ENCODE data around the gene APEH. TPM values are rescaled to one million over a fixed set of nuclear protein-coding genes. Genes with fewer than 3 reads are reported as not detected.

The APEH gene
- total RNA-seq, 2 donors from 2014 or later, result 153 to 182 TPM

DNA sequence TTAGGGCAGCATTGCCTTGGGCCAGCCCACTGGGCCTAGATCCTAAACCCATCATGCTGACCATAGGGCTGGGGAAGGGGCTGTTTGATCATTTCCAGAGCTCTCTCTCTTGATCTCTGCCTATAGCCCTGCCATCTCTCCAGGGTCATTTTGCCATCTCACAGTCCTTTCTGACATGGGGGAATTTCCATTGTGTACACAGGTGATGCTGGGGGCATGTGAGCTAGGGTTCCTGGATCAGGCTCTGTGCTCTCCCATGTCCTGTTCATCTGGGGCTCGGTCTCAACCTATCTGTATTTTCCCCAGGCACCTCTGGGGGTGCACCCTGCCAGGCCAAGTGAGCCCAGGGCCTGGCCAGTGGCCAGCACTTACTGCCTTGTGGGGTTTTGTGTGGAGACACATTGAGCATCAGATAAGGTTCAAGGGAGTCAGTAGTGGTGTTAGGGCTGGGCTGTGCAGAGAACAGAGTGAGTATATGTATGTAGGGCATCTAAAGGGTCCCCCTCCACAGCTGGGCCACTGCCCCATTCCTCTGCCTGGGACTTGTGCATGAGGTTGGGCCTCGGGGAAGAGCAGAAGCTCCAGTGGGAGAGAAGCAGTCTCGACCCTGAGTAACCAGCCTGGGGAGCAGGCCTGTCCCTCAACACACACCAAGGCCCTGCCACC is 25.7 kb upstream of the APEH start:
- ATAC-seq, result no peak
- no peak for DNase-seq
- intact Hi-C loops (cut with DNase I, micrococcal nuclease), result no loop called here

DNA sequence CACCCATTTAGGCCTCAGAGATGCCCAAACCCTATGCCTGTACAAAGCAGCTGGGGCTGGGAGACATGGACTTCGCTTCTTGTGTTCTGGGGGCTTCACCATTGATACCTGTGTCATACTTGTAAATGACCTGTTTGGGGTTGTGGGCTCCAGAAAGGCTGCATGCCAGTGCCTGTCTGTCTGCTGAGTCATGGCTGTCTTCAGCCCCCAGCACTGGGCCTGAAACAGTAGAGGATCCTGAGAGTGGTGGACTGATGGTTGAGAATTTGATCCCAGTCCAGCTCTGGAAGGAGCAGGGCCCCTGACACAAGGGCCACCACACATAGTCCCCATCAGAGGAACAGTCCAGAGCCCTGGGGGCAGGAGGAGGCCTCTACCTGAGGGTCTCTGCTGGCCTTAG is 24.6 kb upstream of the APEH start:
- DNase-seq (no peak), ATAC-seq (no peak)
- intact Hi-C loops (cut with DNase I, micrococcal nuclease), result no loop called here

DNA sequence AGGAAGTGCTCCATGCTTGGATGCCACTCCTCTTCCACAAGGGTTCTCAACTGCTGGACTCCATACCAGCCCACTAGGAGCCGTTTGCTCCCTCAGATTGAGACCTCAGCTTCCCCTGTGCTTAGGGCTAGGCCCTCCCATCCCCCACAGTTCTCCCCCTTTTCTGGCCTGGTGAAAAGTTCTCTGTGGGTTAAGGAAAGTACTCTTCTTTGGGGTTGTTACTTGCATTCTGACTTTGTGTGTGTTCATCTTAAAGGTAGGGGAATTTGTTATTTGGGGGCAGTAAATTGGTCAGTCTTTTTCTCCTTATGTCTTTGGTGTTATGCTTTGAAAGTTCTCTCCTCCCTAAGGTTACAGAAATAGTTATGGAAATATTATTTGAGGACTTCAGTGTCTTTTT is 24.0 kb upstream of the APEH start:
- intact Hi-C loops (cut with DNase I, micrococcal nuclease), result no loop called here
- ATAC-seq (no peak), DNase-seq (no peak)

DNA sequence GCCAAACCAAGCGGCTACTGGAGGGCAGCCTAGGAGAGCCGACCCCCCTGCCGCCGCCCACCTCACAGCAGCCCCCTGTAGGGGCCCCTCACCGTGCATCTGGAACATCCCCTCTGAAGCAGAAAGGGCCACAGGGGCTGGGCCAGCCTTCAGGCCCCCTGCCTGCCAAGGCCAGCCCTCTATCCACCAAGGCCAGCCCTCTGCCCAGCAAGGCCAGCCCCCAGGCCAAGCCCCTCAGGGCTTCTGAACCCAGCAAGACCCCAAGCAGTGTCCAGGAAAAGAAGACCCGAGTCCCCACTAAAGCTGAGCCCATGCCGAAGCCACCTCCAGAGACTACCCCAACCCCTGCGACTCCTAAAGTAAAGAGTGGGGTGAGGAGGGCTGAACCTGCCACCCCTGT is 23.5 kb upstream of the APEH start:
- ATAC-seq, result no peak
- DNase-seq, result no peak
- intact Hi-C loops (cut with DNase I, micrococcal nuclease), result no loop called here

DNA sequence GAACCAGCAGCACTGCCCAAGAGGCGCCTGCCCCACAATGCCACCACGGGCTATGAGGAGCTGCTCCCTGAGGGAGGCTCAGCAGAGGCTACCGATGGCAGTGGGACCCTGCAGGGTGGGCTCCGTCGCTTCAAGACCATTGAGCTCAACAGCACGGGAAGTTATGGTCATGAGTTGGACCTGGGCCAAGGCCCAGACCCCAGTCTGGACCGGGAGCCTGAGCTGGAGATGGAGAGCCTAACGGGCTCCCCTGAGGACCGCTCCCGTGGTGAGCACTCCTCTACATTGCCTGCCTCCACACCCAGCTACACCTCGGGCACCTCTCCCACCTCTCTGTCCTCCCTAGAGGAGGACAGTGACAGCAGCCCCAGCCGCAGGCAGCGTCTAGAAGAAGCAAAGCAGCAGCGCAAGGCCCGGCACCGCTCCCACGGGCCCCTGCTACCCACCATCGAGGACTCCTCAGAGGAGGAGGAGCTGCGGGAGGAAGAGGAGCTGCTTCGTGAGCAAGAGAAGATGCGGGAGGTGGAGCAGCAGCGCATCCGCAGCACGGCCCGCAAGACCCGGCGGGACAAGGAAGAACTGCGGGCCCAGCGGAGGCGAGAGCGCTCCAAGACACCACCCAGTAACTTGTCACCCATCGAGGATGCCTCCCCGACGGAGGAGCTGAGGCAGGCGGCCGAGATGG is 21.8 kb upstream of the APEH start:
- DNase-seq, result no peak
- intact Hi-C loops (cut with DNase I, micrococcal nuclease), result no loop called here
- ATAC-seq, result no peak

DNA sequence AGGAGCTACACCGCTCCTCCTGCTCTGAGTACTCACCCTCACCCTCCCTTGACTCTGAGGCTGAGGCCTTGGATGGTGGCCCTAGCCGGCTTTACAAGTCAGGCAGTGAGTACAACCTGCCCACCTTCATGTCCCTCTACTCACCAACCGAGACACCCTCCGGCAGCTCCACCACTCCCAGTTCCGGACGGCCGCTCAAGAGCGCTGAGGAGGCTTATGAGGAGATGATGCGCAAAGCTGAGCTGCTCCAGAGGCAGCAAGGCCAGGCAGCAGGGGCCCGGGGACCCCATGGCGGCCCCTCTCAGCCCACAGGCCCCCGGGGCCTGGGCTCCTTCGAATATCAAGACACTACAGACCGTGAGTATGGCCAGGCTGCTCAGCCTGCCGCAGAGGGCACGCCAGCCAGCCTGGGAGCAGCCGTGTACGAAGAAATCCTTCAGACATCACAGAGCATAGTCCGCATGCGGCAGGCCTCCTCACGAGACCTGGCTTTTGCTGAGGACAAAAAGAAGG is 21.2 kb upstream of the APEH start:
- no peak for DNase-seq
- intact Hi-C loops (cut with DNase I, micrococcal nuclease), result no loop called here
- no peak for ATAC-seq

DNA sequence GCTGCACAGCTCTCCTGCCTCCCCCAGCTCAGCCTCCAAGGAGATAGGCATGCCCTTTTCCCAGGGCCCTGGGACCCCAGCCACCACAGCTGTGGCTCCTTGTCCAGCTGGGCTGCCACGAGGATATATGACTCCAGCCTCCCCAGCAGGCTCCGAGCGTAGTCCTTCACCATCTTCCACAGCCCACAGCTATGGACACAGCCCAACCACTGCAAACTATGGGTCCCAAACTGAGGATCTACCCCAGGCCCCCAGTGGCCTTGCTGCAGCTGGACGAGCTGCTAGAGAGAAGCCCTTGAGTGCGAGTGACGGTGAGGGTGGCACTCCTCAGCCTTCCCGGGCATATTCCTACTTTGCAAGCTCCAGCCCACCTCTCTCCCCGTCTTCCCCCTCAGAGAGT is 20.5 kb upstream of the APEH start:
- intact Hi-C loops (cut with DNase I, micrococcal nuclease), result no loop called here
- ATAC-seq (no peak), DNase-seq (no peak)

DNA sequence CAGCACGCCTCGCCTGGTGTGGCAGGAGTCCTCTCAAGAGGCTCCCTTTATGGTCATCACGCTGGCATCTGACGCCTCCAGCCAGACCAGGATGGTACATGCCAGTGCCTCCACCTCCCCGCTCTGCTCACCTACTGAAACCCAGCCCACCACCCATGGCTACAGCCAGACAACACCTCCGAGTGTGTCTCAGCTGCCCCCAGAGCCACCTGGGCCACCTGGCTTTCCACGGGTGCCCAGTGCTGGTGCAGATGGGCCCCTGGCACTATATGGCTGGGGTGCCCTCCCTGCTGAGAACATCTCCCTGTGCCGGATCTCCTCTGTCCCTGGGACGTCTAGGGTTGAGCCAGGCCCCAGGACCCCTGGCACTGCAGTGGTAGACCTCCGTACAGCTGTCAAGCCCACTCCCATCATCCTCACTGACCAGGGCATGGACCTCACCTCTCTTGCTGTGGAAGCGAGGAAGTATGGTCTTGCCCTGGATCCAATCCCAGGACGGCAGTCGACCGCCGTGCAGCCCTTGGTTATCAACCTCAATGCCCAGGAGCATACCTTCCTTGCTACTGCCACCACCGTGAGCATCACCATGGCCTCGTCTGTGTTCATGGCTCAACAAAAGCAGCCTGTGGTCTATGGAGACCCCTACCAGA is 19.9 kb upstream of the APEH start:
- ATAC-seq, result no peak
- intact Hi-C loops (cut with DNase I, micrococcal nuclease), result no loop called here
- DNase-seq, result no peak

DNA sequence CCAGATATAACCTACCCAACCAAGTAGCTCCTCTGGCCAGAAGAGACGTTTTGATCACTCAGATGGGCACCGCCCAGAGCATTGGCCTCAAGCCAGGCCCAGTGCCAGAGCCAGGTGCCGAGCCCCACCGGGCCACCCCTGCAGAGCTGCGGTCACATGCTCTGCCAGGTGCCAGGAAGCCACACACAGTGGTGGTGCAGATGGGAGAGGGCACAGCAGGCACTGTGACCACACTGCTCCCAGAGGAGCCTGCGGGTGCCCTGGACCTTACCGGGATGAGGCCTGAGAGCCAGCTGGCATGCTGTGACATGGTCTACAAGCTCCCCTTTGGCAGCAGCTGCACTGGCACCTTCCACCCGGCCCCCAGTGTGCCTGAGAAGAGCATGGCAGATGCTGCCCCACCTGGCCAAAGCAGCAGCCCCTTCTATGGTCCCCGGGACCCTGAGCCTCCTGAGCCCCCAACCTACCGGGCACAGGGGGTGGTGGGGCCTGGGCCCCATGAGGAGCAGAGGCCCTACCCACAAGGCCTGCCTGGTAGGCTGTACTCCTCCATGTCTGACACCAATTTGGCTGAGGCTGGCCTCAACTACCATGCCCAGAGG is 19.1 kb upstream of the APEH start:
- intact Hi-C loops (cut with DNase I, micrococcal nuclease), result no loop called here
- ATAC-seq (peak; percentile 57), DNase-seq (peak; percentile 37 to 43)

DNA sequence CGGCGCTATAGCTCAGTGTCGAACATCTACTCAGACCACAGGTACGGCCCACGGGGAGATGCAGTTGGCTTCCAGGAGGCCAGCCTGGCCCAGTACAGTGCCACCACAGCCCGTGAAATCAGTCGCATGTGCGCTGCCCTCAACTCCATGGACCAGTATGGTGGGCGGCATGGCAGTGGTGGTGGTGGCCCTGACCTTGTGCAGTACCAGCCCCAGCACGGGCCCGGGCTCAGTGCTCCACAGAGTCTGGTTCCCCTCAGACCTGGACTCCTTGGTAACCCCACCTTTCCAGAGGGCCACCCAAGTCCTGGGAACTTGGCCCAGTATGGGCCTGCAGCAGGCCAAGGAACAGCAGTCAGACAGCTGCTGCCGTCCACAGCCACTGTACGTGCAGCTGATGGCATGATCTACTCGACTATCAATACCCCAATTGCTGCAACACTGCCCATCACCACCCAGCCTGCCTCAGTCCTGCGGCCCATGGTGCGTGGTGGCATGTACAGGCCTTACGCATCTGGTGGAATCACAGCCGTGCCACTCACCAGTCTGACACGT is 18.3 kb upstream of the APEH start:
- ATAC-seq, result no peak
- intact Hi-C loops (cut with DNase I, micrococcal nuclease), result no loop called here
- no peak for DNase-seq

DNA sequence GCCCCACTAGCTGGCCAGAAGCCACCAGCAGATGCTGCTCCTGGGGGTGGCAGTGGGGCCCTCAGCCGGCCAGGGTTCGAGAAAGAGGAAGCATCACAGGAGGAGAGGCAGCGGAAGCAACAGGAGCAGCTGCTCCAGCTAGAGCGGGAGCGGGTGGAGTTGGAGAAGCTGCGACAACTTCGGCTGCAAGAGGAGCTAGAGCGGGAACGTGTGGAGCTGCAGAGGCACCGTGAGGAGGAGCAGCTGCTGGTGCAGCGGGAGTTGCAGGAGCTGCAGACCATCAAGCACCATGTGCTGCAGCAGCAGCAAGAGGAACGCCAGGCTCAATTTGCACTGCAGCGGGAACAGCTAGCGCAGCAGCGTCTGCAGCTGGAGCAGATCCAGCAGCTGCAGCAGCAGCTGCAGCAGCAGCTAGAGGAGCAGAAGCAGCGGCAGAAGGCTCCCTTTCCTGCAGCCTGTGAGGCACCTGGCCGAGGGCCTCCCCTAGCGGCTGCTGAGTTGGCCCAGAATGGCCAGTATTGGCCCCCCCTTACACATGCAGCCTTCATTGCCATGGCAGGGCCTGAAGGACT is 17.5 kb upstream of the APEH start:
- intact Hi-C loops (cut with DNase I, micrococcal nuclease), result no loop called here
- no peak for ATAC-seq
- DNase-seq, result no peak

DNA sequence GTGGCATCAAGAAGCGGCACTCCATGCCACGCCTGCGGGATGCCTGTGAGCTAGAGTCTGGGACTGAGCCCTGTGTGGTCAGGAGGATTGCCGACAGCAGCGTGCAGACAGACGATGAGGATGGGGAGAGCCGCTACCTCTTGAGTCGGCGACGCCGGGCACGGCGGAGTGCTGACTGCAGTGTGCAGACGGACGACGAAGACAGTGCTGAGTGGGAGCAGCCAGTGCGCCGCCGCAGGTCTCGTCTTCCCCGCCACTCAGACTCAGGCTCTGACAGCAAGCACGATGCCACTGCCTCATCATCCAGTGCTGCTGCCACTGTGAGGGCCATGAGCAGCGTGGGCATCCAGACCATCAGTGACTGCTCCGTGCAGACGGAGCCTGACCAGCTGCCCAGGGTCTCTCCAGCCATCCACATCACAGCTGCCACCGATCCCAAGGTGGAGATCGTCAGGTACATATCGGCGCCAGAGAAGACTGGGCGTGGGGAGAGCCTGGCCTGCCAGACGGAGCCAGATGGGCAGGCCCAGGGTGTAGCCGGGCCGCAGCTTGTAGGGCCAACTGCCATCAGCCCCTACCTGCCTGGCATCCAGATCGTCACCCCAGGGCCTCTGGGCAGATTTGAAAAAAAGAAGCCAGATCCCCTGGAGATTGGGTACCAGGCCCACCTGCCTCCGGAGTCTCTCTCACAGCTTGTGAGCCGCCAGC is 16.8 kb upstream of the APEH start:
- intact Hi-C loops (cut with DNase I, micrococcal nuclease), result no loop called here
- no peak for ATAC-seq
- no peak for DNase-seq

DNA sequence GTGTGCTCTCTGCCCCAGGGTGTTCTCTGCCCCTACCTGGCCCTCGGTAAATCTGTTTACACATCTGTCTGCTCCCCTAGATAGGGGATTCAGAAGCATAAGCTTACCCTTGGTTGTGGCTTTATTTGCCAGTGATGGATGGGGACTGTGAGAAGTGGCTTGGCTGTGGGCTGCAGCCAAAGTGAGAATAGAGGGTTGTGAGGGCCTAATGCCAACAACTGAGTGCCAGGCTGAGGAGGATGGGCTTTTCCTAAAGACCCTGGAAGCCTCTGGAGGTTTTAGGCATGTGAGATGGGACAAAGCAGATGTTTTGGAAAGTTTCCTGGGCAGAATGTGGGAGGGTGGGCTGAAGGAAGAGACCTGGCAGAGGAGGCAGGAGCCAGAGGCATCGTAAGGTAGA is 15.4 kb upstream of the APEH start:
- ATAC-seq (no peak), DNase-seq (no peak)
- intact Hi-C loops (cut with DNase I, micrococcal nuclease), result no loop called here

DNA sequence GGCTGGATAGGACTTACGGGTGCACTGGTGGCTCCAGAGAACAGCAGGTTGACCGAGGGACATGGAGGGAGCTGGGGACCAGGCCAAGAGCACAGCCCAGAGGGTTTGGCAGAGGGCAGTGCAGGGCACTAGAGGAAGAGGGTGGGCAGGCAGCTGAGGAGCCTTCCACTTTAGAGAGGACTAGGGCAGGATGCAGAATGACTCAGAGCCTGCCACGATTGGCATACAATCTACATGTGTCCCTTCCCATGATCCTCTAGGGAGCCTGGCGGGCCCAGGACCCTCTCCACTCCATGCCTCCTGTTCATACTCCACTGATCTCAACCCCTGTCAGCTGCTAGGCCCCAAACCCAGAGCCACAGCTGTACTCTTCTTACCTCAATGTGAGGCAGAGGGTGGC is 14.4 kb upstream of the APEH start:
- DNase-seq, result no peak
- intact Hi-C loops (cut with DNase I, micrococcal nuclease), result no loop called here

DNA sequence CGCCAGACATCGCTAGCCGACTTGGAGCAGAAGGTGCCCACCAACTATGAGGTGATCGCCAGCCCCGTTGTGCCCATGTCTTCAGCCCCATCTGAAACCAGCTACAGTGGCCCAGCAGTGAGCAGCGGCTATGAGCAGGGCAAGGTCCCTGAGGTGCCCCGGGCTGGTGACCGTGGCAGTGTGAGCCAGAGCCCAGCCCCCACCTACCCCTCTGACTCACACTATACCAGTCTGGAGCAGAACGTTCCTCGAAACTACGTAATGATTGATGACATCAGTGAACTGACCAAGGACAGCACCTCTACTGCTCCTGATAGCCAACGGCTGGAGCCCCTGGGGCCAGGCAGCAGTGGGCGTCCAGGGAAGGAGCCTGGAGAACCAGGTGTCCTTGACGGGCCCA is 12.9 kb upstream of the APEH start:
- intact Hi-C loops (cut with DNase I, micrococcal nuclease), result no loop called here
- no peak for ATAC-seq
- no peak for DNase-seq

More for the DNA sequence above, 14.4 kb upstream of the APEH start:
- ATAC-seq, result no peak

DNA sequence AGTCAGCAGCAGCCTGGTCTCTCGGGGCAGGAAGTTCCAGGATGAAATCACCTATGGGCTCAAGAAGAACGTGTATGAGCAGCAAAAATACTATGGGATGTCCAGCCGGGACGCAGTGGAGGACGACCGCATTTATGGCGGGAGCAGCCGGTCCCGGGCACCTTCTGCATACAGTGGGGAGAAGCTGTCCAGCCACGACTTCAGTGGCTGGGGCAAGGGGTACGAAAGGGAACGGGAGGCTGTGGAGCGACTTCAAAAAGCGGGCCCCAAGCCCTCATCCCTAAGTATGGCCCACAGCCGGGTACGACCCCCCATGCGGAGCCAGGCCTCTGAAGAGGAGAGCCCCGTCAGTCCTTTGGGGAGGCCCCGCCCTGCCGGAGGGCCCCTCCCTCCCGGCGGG is 12.1 kb upstream of the APEH start:
- no peak for ATAC-seq
- intact Hi-C loops (cut with DNase I, micrococcal nuclease), result no loop called here
- DNase-seq, result no peak

DNA sequence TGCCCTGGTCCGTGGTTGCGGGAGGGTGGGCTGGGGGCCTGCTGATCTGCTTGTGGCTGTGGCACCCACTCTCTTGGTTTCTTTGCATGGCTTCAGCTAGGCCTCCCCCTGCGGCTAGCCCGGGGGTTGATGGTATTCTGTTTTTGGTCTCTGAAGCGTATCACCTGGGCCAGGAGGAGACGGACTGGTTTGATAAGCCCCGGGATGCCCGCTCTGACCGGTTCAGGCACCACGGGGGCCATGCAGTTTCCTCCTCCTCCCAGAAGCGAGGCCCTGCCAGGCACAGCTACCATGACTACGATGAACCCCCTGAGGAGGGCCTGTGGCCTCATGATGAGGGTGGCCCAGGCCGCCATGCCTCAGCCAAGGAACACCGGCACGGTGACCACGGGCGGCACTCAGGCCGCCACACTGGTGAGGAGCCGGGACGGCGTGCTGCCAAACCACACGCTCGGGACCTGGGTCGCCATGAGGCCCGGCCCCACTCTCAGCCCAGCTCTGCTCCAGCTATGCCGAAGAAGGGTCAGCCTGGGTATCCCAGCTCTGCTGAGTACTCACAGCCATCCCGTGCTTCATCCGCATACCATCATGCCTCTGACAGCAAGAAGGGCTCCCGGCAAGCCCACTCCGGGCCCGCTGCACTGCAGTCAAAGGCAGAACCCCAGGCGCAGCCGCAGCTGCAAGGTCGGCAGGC is 11.3 kb upstream of the APEH start:
- no peak for ATAC-seq
- DNase-seq, result no peak
- intact Hi-C loops (cut with DNase I, micrococcal nuclease), result no loop called here

DNA sequence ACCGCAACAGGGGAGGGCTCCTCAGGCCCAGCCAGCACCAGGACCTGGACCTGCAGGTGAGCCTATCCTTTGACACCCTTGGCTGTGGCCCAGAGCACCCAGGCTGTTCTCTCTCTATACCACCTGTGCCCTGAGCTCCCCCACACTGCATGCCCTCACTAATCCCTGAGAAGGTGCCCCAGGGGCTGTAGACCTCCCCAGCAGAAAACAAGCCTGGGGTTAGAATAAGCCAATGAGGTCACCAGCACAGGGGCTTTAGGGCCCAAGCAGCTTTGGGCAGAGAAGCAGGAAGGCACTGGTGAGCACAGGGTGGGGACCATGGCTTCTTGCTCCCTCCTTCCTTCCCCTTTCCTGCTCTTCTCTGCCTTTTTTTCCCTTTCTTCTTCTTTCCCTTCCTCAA is 10.3 kb upstream of the APEH start:
- intact Hi-C loops (cut with DNase I, micrococcal nuclease), result no loop called here
- DNase-seq, result no peak
- ATAC-seq, result no peak

Data from left colon (tissue), 2 donors.